GM21528 (cell line): ENCODE measurements around the gene MTHFR.

Experiments used
- ATAC-seq: cut with Tn5 transposase; IDR thresholded peaks from one replicate; pipeline ENCODE4 v1.9.1; 2021; ENCODE audit warnings: mild to moderate bottlenecking, moderate library complexity; ENCODE audit not compliant: unreplicated experiment, low FRiP score

The MTHFR gene

DNA sequence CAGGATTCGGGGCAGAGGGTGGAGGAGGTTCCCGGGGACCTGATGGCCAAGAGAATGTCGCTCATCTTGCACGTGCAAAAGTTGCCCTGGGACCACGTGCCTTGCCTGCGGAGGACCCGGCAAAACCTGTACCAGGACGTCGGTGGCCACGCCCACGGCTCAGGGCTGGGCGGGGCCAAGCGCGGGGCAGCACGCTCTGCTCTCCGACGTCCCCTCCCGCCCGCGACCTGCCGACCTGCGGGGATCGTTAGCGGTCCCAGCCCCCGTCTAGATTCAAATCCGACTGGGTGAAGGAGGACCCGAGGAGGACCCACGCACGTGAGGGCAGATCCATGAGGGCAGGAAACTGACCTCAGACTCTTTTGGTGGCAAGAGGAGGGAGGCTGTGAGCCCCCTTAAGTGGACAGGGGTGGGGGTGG is 43.8 kb downstream of the MTHFR start, which contains the start of gene C1orf167:
TSS of gene C1orf167 (plus strand) at position 206 of the 419 bp plus-strand sequence. CDS start 2,208 bp downstream, outside the sequence.
- ATAC-seq: no peak

DNA sequence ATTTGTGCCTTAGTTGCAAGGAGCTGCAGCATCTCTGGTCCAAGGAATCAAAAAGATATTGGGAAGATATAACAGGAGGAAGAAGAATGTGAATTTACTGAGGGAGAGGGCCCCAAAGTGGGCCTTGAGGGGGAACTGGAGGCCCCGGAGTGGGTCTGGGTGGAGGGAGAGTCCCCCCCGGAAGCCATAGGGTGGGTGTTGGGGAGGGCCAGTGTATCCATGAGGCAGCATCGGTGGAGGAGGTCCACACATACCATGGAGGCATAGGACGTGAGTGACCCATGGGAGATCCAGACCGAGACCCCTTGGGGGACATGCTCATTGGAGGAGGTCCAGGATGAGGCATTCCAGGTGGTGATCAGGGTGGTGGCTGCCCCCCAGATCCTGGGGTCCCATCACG is 44.5 kb downstream of the MTHFR start:
- ATAC-seq: no peak

DNA sequence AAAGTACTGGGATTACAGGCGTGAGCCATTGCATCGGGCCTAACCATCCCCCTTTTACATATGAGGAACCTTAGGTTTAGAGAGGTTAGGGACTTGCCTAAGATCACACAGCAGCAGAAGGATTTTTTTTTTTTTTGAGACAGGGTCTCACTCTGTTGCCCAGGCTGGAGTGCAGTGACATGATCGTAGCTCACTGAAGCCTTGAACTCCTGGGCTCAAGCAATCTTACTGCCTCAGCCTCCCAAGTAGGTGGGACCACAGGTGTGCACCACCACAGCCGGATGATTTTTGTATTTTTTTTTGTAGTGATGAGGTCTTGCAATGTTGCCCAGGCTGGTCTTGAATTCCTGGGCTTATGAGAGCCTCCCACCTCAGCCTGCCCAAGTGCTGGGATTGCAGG is 46.0 kb downstream of the MTHFR start:
- ATAC-seq: no peak

DNA sequence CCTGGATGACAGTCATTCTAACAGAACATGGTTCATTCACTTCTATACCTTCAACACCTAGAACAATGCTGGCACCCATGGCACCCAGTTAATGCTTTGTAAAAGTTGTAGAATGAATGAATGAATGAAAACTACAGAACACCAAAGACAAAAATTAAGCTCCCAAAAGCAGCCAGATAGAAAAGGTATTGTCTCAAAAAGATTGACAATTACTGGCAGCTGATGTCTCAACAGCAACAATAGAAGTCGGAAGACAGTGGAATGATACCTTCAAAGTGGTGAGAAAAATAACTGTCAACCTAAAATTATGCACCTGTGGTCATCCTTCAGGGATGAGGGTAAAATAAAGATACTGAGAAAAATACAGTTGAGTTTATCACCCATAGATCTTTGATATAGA is 48.7 kb downstream of the MTHFR start:
- no peak for ATAC-seq

DNA sequence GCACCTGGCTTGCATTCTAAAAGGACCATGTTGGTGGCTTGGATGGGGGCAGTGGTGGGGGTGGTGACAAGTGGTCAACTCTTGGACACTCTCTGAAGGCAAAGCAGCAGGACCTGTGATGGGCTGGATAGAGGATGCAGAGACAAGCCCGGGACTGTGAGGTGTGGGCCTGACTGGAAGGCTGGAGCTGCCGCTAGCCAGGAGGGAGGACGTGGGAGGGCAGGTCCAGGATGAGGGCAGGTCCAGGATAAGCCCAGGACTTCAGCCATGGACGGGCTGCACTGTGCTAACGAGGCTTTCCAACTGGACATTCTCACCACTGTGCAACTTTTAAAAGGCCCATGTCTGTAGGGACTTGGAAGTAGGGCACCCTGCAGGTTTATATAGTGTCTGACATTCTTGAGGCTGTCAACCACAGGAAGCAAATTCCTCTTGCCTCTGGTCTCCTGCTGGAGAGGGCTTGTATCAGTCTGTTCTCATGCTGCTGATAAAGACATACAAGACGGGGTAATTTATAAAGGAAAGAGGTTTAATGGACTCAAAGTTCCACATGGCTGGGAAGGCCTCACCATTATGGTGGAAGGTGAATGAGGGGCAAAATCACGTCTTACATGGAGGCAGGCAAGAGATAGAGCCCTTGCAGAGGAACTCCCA is 52.1 kb downstream of the MTHFR start:
- no peak for ATAC-seq

DNA sequence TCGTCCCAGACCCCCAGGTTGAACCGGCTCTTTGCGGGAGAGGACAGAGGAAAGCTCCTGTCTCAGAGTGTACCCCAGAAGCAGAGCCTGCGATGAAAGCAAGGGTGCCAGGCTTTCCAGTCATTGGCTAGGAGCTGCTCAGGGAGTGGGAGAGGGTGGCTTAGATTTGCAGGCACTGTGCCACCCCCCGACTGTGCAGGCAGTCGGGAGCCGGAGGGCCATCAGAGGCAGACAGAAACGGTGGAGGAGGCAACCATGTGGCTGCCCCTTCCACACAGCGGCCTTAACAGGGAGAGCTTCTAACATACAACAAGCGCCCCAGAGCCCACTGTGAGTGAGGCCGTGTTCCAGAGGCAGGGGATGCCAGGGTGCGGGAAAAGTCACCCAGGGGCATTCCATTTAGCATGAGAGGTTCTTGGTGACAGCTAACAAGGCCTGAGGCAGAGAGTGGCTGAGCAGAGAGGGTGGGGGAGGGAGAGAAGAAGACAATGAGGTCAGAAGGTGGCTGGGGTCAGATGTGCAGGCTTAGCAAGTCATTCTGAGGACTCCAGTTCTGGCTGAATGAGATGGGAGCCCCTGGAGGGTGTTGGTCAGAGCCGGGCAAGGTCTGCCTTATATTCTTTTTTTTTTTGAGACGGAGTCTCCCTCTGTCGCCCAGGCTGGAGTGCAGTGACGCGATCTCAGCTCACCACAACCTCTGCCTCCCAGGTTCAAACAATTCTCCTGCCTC is 53.2 kb downstream of the MTHFR start:
- no peak for ATAC-seq

DNA sequence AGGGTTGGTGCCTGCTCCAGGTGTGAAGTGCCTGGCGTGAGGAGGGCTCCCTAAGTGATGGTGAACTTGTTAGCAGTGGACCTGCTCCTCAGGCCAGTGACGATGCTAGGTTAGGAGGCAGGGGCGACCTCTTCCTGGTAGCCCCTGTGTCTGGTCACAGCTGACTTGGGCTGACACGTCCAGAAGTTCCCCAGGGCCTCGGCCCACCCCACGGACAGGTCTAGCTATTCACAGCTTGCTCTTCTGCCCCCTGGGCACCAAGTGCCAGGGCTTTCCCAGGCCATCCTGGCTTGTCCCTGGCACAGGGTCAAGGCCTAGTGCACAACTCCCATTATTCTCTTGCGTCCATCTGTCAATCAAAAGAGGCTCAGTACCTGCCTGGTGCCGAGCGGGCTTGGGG is 54.7 kb downstream of the MTHFR start:
- ATAC-seq: no peak

DNA sequence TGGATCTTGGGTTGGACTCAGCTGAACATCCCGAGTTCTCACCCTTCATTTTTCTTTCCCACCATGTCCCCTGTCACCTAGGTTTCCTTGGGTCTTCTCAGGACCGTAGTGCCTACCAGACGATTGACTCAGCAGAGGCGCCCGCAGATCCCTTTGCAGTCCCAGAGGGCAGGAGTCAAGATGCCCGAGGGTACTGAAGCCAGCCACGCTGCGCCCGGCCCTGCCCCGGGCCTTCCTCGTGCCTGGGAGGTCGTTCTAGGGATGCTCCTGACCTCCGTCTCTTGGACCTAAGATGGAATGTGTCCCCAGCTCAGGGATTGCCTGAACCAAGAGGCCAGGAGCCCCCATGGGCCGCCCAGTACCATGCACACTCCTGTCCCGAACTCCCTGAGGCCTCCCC is 55.8 kb downstream of the MTHFR start:
- no peak for ATAC-seq

DNA sequence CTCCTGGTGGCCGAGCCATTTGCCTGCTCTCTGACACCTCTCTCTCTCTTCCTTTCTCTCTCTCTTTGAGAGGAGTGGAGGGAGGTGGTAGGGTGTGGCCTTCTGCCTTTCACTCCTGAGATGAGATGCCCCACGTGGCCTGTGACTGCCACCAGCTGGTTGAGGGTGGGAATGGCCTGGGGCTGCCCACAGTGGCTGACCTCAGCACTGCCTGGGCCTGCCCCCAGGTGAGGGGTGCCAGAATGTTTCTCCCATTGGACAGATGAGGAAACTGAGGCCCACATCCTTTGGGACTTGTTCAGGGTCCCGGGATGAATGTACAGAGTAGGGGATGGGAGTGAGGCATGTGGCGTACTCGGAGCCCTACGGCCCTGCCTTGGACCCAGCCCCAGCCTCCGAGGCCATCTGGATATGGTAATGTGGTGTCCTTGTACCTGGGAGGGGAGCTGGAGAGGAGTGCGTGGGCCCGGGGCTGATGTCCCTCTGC is 56.5 kb downstream of the MTHFR start:
- ATAC-seq: no peak

DNA sequence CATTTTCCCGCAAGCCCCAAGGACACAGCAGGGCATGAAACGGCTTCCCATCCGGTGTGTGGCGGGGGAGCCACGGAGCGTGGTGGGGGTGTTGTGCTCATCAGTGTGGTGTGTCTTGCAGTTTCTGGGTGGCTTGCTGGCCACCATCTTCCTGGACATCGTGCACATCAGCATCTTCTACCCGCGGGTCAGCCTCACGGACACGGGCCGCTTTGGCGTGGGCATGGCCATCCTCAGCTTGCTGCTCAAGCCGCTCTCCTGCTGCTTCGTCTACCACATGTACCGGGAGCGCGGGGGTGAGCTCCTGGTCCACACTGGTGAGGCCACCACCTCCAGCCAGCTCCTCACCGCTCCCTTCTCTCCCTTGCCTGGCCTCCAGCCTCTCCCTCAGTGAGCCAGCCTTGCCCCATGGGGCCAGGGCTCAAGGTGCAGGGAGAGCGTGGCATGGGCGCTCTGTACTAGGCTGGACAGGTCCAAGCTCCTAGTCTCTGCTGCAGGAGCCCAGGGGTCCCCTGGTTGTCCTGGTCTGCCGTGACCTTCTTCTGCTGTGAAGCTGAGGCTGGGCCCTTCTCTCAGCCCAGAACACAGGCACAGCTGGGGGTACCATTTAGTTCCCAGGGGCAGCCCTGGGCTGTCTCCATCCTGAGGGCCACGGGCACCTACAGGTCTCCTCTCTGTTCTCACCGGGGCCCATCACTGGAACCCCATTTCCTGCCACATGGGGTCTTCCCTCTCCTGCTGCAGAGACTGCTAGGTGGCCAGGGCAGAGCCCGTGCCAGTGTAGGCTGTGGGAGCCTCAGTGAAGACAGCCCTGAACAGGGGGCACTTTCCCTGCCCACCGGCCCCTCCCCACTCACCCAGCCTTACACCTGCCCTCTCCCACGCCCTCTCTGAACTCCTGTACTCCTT is 57.2 kb downstream of the MTHFR start:
- no peak for ATAC-seq

DNA sequence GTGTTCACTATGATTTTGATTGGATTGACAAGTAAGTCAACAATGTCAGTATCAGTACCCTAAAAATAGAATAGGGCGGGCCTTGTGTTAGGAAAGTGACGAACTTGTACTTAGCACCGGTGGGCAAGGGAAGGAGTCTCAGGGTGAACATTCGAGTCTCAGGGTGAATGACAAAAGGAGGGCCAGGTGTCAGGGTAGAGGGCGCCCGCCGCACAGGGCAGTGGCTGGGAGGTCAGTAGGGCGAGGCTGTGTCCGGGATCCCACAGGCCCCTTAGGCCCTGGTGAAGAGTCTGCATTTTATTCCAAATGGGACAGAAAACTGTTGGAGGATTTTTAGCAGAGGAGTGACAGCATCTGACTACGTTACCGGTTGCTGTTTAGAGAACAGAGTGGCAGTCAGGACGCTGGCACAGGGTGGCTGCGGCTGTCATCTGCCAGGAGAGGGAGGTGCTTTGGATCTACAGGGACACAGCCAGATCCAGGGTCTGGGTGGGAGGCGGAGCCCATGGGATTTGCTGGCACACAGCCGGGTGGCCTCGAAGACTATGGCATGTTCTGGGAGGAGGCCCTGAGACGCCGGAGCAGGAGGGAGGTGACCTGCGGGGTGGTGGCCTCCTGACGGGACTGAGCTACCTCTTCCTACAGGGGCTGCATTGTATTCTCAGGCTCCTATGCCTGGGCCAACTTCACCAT is 58.8 kb downstream of the MTHFR start:
- ATAC-seq: no peak

DNA sequence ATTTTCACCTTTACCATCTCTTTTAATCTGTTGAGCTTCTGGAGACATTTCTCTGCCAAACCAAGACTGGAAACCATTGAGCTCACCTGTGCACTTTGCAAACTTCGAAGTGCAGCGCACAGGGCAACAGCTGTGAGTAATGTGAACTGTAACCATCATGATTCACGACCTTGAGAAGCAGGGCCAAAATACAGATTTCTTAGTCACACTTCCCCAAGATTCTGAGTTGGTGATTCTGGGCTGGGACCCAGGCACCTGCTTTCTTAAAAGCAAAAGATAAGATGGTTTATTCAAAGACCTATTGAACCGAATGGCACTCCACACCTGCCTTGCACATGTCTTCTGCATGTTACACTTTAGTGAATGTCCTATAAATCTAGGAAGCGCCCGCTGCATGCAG is 59.7 kb downstream of the MTHFR start:
- ATAC-seq: no peak

DNA sequence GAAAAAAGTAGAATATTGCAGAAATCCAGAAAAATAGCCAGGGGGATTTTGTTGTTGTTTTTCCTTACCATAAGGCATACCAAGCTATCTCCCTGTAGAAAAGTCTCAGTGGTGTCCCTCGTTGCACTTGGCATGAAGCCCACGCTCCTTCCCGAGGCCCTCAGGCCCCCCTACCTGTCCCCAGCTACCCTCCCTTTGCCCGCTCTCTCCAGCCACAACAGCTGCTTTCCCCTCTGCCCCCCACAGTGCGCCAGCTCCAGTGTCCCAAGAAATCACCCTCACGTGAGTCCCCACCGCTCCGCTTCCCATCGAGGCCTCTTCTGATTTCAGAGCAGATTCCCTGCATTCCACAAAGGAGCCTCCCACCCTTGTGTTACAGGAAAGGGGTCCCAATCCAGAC is 61.5 kb downstream of the MTHFR start:
- no peak for ATAC-seq

DNA sequence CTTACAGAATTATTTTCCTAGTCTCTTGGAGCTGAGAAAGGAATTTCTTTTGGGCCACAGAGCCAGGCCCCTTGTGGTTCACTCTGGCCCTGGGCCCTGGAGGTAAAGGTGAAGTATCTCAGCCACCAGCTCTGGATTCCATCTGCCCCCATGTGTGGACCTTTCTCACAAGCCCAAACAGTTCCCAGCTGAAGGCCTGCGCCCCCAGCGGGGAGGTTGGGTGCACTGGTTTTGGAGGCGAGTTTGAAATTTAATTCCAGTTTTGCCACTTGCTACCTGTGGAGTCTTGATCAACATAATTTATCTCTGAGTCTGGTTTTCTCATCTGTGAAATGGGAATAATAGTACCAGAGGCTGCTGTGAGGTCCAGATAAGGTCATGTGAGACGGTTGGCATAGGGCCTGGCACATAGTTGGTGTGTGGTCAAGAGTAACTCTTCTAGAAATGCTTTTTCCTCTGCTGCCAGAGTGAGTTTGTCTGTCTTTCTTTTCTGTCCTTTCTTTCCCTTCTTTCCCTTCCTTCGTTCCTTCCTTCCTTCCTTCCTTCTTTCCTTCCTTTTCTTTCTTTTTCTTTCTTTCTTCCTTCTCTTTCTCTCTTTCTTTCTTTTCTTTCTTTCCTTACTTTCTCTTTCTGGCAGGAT is 63.7 kb downstream of the MTHFR start:
- no peak for ATAC-seq

DNA sequence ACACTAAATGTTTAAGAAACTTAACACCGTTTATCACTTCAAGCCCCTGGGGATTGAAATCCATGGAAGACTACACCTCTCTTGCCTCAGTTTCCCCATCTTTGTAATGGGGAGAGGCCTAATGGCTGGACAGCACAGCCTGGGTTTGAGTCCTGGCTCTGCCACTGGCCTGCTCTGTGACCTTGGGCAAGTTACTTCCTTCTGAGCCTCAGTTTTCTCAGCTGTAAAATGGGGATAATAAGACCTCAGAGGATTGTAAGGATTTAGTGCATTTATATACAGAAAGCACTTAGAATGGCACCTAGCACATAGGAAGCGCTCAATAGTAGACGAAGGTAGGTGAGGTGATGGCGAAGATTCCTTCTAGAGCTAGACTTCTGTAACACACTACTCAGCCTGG is 64.3 kb downstream of the MTHFR start:
- ATAC-seq: no peak

DNA sequence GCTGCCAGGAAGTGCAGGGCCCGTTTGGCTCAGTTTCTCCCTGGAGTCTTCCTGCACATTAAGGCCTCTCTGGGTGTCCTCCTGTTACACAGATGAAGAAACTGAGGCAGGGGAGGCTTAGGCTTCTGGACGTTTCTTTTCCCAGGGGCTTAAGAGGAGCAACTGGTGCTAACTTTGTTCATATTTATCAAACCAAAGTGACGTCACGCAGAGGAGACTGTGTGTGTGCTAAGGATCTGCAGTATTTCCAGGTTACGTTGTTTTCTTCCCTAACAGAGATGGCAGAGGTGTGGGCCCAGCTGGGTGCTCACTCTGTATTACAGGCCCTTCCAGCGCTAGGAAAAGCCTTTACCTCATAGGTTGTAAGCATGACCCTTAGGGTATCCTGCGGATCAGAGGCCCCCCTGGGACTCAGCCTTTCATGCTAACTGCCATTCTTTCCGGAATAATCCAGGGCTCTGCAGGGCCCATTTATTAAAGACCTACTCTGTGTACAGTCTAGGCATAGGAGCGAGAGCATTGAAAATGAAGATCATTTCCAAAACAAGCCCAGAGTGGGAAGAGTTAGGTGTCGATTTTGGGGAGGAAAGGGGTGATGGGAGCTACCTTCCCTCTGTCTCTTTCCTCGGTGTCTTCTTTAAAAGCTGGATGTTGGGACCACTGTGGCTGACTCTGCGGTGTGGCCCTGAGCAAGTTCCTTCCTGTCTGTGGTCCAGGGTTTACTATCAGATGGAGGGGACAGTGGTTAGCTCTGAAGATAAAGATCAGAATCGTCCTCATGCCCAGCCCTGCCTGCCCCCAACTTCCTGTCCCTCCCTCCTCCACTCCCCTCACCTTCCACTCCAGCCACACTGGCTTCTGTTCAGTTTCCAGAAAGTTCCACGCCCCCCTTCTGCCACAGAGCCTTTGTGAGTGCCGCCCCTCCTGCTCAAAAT is 65.2 kb downstream of the MTHFR start:
- ATAC-seq: no peak

DNA sequence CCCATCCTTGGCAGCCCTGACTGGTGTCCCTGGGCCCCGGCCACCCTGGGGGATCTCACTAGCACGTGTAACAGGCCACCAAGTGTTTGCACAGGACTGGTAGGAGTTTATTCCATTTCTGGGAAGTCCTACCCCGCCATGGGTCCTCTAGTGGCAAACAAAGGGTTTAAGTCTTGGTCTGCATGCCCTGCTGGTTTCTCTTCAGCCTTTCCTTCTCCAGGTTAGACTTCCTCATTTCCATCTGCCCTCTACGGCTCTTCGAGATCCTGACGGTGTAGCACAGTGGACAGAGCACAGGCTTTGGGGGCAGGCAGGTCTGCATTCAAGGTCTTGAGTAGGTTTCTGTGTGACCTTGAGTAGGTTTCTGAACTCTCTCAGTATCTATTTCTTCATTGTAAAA is 67.0 kb downstream of the MTHFR start:
- no peak for ATAC-seq

DNA sequence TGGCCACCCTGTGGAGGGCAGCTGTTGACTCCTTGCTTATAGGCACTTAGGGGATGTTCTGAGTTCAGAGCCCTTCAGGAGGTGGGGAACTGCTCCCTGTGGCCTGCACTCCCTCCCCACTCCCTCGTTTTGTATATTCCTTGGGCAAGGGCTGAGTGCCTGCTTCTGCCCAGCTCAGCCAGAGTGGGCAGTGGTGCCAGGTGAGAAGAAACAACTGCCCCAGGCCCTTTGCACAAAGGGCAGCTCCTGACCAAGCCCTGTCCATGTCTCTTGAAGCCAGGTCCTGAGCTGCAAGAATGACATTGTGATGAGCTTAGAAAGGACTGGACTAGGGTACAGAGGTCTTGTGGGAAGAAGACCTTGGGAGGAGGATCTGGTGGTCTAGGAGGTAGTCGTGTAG is 67.7 kb downstream of the MTHFR start:
- no peak for ATAC-seq
